ENCODE data around the gene SEC16A. TPM values are rescaled to one million over a fixed set of nuclear protein-coding genes. Genes with fewer than 3 reads are reported as not detected.

Gene SEC16A
- total RNA-seq, 1 experiment from 2014 or later, result 56.4 TPM

GRCh38 chr9:136470356-136470755 is 12.5 kb downstream of the SEC16A start:
- H3K27me3 Mint-ChIP-seq (ENCODE audit: low read depth), result no peaks in the 10 kb centered on the region
- H3K4me3 Mint-ChIP-seq, result no peak overlapping the region
- no peak overlapping the region for H2BK120ac ChIP-seq (ENCODE audit: low read depth, low read length, poor library complexity, severe bottlenecking)
- H3K4ac ChIP-seq (ENCODE audit: low read depth, low read length), result no peak overlapping the region
- H3K79me2 ChIP-seq (ENCODE audit: insufficient read depth, low read length), result peaks cover 21% of the 10 kb centered on the region; the same call in 1 of the 2 replicates
- H4K8ac ChIP-seq (replicated peaks; ENCODE audit: insufficient read length, low read depth, low read length), result no peak overlapping the region
- TF ChIP-seq CTCF (conservative IDR thresholded peaks at IDR 0.05), result no peak
- no peak overlapping the region for H3K56ac ChIP-seq (ENCODE audit: insufficient read length, low read depth, low read length)
- no peaks in the 10 kb centered on the region for H4K20me1 ChIP-seq (ENCODE audit: control insufficient read depth, insufficient read depth, insufficient read length)
- H2AK5ac ChIP-seq (ENCODE audit: insufficient read length, low read length), result no peak overlapping the region
- no peak overlapping the region for H2BK12ac ChIP-seq (ENCODE audit: insufficient read length, low read depth, low read length)
- H2BK5ac ChIP-seq (ENCODE audit: insufficient read length, low read length), result no peak overlapping the region
- no peak overlapping the region for H2BK20ac ChIP-seq (ENCODE audit: low read depth, low read length, poor library complexity, severe bottlenecking)
- H3K27ac Mint-ChIP-seq, result no peak overlapping the region; a peak in 2 of 7 replicates
- no peak overlapping the region for H3T11ph ChIP-seq (ENCODE audit: low read length)
- H3K23me2 ChIP-seq (ENCODE audit: insufficient read length, low read depth, low read length, poor library complexity, severe bottlenecking), result no peaks in the 10 kb centered on the region
- H3K27me3 ChIP-seq (ENCODE audit: insufficient read depth, low read length), result no peaks in the 10 kb centered on the region
- no peak overlapping the region for H3K27ac ChIP-seq (ENCODE audit: insufficient read length, low read depth, low read length)
- no peak overlapping the region for H3K9ac ChIP-seq (ENCODE audit: extremely low read depth, insufficient read length, low read length)
- peaks cover 29% of the 10 kb centered on the region for H3K79me1 ChIP-seq (ENCODE audit: insufficient read depth, low read depth, low read length, poor library complexity, severe bottlenecking)
- no peak overlapping the region for H3K23ac ChIP-seq (ENCODE audit: insufficient read length, low read depth, low read length)
- no peak overlapping the region for H2BK15ac ChIP-seq (ENCODE audit: low read depth, low read length)
- H3K4me1 Mint-ChIP-seq, result no peaks in the 10 kb centered on the region
- H4K5ac ChIP-seq (ENCODE audit: insufficient read length, low read depth, low read length), result no peak overlapping the region
- H3K36me3 Mint-ChIP-seq (ENCODE audit: insufficient read depth in 1 of 3, low read depth in 3 of 3), result peaks cover 36 to 87% (median 79%) of the 10 kb centered on the region in 3 experiments; a peak in 6 of 7 replicates
- no peaks in the 10 kb centered on the region for H3K4me1 ChIP-seq (ENCODE audit: insufficient read depth, low read length)
- no peaks in the 10 kb centered on the region for H3K9me3 Mint-ChIP-seq
- no peak overlapping the region for H4K91ac ChIP-seq (ENCODE audit: insufficient read length, low read depth, low read length)
- H3K4me2 ChIP-seq (ENCODE audit: insufficient read depth, insufficient read length, low read length), result no peak overlapping the region
- no CpG with 5 or more reads among the region's 11 CpGs for WGBS (ENCODE audit: extremely low coverage, insufficient read length, low lambda C conversion rate)
- H2AFZ ChIP-seq (ENCODE audit: low read length), result no peak overlapping the region
- no peaks in the 10 kb centered on the region for H3K9me3 ChIP-seq (ENCODE audit: control insufficient read depth, low read depth, low read length)
- H3K18ac ChIP-seq (ENCODE audit: insufficient read length, low read depth, low read length), result no peak overlapping the region
- no peak for DNase-seq
- no peak overlapping the region for H3K14ac ChIP-seq (ENCODE audit: insufficient read depth, low read length)
